ENCODE data around the gene FGD5.
"Not testable (repeated sequence)": the region's sequence is repeated elsewhere in the genome, so short reads cannot be mapped to it uniquely, and the experiment has no call there.

FGD5 gene

DNA sequence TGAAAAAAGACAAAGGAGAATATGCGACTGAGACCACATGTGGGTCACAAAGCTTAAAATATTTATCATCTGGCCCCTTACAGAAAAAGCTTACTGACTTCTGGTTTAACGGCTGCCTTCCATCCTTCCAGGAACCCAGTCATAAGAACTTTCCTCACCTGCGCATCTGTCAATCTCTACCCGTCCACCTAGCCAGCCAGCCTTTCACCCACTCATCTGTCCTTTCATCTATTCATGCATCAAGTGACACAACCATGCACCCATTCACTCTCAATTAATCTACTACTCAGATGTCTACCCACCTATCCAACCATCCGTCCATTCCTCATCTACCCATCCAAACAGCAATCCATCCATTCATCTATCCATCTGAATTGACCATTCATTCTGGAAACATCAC is 64.5 kb downstream of the FGD5 start:
- DNase-seq, result no peak

DNA sequence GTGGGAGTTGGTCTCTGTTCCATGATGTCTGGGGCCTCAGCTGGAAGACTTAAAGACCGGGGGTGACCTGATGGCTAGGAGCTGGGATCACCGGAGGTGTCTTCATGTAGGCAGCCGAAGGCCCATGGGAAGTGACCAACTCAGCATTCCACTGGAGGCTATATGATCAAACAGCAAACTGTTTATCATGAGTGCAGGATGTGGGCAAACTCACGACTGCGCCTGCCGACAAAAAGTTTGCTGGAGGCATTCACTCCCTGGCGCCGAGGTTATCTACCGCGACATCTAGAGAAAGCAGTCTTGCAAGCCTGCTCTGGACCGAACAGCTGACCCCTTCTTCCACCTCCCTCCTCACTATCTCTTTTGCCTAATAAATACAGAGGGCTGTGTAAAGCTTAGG is 65.9 kb downstream of the FGD5 start:
- no peak for DNase-seq

DNA sequence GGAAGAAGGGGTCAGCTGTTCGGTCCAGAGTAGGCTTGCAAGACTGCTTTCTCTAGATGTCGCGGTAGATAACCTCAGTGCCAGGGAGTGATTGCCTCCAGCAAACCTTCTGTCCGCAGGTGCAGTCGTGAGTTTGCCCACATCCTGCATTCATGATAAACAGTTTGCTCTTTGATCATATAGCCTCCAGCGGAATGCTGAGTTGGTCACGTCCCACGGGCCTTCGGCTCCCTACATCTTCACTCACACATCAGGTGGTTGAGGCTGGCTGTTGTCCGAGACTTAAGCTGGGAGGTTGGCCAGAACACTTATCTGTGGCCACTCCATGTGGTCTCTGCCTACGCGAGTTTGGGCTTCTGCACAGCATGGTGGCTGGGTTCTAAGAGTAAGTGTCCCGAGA is 66.5 kb downstream of the FGD5 start:
- no peak for DNase-seq

DNA sequence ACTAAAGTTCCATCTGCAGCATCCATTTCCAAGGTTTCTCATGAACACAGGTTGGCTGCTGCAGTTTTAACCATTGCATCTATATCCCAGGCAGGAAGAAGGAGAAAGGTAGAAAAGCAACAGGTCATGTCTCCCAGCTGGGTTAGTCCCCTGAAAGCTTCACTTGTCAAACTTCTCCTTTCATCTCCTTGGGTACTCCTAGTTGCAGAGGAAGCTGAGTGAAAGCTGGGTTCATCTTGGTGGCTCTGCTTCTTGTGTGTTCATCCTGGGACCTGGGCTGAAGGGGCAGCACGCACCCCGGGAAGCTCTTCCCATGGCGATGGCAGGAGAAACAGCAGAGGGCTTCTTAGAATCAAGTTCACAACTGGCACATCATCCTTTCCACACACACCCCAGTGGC is 67.3 kb downstream of the FGD5 start:
- no peak for DNase-seq

DNA sequence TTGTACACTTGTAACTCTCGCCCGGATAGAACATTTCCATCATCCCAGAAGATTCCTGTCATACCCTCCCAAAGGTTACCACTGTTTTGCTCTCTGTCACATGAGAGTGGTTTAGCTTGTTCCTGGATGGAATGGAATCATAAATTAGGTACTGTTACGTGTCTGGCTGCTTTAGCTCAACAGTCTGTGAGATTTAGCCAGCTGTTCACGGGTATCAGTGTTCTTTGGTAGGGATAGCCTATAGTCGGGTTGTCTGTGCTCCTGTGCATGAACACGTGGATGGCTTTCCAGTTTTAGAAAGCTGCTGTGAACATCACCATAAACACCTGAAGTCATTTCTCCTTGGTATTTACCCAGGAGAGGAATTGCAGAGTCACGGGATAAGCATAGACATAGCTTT is 70.4 kb downstream of the FGD5 start:
- no peak for DNase-seq

DNA sequence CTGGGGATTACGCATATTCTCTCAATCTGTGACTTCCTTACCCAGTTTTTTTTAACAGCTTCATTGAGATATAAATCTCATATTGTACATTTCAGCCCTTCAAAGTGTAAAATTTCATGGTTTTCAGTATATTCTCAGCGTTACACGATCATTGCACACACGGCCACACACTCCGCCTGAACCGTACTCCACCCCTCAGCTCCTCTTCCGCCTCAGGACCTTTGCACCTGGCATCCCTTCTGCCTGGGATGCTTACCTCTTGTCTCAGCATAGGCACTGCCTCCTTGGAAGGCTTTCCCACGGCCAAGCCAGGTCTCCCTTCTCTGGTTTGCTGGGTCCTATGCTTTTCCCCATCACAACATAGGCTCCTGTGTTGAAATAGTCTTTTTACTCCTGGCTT is 71.2 kb downstream of the FGD5 start:
- DNase-seq, result no peak

DNA sequence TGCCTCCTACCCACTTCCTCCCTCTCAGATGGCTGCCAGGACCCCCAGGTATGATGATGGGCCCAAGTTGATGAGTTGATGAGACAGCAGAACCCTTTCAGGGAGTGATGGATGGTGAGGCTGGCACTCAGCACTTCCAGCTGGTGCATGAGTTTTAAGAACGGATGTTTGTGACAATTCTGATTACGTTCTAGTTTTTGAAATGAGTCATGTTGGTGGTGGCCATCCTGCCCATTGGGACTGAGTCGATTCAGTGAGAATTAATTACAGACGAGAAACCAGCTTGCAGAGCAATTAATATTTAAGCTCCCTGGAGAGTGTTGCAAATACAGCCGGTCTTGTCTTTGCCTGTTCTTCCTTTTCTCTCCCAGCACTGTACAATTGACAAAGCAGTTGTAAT is 71.7 kb downstream of the FGD5 start:
- DNase-seq, result no peak

DNA sequence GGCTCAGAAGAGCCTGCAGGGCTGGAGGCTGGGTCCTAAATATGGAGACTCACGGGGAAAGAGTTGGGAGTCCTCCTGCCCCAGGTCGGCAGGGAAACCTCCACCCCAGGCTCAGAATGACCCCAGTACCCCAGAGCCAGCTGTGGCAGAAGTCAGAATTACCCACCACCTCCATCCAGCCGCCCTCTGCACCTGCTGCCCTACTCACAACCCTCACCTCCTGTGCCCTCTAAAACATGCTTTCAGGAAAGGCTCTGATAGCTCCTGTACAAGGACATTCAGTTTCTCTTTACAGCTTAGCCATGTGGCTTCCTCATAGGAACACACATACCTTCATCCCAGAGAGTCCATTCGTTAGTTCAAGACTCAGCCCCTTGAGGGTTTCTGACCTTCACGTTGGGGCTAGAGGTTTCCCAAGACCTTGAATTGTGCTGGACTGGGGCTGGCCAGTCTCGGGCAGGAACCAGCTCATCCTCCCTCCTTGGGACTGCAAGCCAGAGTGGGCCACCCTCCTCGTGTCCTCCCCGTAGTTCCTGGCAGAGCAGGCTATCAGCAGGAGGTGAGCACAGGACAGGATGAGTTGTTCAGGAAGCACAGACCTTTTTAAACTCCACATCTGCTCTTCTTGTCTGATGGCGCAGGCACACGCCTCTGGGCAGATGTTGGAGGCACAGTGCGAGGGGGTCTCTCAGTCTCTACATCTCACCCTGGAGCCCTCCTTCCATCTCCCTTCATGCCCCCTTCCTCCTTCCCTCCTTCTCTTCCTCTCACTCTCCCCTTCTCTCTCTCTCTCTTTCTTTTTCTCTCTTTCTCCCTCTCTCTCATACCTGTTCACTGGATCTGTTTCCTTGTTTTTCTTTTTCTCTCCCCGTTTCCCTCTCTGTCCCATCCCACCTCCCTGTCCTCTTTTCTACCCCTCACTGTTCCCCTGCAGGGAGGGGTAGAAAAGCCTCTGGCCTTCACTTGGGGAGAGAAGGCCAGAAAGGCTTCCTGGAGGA is 72.7 kb downstream of the FGD5 start:
- DNase-seq, result no peak

DNA sequence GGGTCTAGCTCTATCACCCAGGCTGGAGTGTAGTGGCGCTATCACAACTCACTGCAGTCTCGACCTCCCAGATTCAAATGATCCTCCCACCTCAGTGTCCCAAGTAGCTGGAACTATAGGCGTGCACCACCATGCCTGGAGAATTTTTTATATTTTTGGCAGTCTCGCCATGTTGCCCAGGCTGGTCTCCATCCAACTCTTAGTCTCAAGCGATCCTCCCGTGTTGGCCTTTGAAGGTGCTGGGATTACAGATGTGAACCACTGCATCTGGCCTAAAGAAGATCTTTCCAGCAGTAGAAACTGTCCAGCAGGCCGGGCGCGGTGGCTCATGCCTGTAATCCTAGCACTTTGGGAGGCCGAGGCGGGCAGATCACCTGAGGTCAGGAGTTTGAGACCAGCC is 73.5 kb downstream of the FGD5 start:
- no peak for DNase-seq

DNA sequence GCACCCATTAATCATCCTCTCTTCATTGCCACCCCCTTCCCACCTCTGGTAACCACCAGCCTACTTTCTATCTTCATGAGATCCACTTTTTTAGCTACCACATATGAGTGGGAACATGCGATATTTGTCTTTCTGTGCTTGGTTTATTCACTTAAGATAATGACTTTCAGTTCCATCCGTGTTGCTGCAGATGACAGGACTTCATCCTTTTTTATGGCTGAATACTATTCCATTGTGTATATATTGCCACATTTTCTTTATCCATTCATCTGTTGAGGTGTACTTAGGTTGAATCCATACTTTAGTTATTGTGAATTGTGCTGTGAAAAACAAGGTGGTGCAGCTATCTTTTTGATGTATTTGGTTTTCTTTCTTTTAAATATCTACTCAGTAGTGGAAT is 75.3 kb downstream of the FGD5 start:
- DNase-seq, result no peak

DNA sequence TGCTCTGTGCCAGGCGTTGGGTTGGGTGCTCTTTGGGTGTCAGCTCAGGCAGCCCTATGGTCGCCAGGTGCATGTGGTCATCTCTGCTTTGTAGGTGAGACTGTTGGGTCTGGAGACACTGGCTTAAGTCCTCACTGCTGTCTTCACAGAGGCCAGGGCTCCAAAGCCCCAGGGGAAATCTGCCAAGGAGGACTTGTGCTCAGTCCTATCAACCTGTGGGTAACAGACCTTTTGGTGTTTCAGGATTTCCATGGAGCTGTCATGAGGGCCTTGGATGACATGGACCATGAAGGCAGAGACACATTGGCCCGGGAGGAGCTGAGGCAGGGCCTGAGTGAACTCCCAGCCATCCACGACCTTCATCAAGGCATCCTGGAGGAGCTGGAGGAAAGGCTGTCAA is 78.5 kb downstream of the FGD5 start:
- no peak for DNase-seq

DNA sequence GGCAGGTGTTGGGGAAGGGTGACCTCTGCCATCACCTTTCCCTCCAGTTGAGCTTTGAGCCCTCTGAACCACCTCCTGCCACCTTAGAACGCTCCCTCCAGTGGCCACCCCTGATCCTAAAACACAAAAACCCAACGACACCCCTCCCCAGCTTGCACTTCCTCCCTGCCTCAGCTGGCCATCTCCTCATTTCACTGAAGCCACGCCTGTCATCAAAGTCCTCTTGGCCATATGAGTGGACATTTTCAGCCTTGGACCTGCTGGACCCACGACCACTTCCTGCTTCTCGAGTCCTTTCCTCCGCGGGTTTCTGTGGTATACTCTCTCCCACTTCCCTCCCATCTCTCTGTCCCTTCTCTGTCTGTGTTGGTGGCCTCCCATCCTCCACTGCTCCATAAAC is 80.2 kb downstream of the FGD5 start:
- no peak for DNase-seq

DNA sequence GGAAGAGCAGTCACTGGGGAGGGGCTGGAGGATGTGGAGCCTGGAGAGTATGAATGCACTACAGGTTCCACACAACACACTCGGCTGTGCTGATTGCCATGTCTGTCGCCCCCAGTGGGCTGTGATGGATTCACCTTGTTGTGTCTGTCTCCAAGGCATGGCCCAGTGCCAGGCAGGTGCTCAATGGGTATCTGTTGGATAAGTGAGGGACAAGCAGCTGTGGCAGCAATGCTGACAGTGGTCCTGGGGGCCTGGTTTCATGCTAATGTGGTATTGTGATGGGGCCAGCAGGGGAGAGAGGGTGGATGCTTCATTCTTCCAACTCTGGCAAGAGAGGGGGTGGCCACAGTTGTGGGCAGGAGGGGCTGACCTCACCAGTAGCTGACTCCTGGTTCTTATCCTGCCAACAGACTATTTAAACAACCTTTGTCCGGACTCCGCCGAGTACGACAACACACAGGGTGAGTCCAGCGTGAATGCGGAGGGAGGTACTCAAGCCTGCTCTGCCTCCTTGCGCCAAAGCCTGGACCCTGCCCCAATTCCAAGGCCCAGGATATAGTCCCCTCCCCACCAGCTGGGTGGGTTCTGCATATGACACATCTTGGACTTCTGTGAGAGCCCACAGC is 81.3 kb downstream of the FGD5 start:
- no peak for DNase-seq

DNA sequence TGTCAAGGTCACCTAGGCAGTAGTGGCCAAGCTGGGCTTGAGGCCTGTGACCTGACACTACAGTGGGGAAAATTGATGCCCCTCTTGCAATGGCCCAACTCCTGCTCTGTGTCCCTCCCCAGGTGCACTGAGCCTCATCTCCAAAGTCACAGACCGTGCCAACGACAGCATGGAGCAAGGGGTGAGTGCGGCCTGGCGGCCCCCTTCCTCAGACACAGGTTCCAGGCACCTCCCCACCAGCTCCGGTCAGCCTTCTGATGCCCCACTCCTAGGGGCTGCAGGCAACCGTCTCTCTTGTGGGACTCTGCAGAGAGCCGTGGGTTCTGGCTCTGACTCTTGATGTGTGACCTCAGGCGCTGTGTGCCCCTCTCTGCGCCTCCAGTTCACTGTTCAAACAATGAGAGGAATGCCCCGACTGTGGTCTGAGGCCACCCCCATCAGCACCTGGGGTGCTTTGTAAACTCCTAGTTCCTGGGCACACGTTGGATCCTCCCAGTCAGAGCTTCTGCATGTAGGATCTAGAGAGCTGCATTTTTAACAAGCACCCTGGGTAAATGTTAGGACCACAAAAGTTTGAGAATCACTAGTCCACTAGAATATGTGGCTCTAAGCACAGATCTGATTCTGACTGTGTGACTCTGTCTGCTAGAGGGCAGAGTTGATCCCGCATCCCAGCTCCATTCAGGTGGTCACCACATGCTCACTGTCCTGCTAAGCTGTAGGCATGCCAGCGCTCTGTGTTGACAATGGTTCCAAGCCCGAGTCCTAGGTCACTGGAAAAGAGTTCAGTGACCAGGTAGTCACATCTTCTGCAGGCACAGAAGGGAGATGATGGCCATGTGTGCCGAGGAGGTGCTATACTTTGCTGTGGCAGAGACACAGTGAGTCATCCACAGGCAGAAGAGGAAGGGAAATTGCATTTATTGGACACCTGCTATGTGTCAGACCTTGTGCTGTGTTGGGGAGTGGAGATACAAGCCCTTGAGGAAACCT is 82.4 kb downstream of the FGD5 start:
- DNase-seq, result no peak

DNA sequence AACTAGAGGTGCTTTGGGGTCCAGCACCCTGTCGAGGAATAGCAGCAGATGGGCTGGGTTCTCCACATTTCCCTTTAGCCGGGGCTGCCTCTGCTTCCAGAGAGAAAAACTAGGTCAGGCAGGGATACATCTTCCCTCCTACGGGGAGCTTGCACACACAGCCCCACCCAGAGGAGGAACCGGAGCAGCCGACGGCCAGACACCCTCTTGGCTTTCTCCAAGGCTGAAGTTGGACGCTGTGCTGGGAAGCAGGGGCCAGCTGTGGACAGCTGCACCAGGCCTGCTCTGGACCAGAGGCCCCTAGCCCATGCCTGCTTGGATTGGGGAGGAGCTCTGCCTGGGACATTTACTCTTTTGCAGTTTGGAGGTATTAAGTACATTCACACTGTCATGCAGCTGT is 84.0 kb downstream of the FGD5 start:
- peak; percentile 29 for DNase-seq

DNA sequence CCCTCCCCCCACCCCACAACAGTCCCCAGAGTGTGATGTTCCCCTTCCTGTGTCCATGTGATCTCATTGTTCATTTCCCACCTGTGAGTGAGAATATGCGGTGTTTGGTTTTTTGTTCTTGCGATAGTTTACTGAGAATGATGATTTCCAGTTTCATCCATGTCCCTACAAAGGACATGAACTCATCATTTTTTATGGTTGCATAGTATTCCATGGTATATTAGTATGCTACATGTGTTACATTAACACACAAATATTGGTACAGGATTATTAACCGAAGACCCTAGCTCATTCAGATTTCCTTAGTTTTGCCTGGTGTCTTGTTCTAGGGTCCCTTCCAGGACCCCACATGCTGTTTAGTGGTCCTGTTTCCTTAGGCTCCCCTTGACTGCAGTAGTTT is 84.7 kb downstream of the FGD5 start:
- DNase-seq, result not testable (repeated sequence)

DNA sequence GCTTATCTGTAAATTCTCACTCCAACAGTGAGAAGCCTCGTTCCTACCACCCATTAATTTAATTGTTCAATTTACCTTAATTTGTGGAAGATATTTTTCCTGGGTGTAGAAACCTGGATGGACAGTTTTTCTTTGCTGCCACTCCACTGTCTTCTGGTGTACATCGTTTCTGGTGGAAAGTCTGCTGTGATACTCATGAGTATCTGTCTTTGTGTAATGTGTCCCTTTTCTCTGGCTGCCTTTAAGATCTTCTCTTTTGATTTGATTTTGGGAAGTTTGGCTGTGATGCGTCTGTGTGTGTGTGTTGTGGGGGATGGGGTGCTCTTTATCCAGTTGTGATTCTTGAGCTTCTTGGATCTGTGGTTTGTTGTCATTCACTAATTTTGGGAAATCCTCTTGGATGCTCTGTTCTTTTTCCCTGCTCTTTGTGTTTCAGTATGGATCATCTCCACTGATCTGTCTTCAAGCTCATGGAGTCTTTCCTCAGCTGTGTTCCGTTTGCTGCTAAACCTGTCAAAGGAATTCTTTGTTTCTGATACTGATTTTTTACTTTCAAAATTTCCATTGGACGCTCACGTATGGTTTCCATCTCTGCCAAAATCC is 86.4 kb downstream of the FGD5 start:
- DNase-seq, result no peak

DNA sequence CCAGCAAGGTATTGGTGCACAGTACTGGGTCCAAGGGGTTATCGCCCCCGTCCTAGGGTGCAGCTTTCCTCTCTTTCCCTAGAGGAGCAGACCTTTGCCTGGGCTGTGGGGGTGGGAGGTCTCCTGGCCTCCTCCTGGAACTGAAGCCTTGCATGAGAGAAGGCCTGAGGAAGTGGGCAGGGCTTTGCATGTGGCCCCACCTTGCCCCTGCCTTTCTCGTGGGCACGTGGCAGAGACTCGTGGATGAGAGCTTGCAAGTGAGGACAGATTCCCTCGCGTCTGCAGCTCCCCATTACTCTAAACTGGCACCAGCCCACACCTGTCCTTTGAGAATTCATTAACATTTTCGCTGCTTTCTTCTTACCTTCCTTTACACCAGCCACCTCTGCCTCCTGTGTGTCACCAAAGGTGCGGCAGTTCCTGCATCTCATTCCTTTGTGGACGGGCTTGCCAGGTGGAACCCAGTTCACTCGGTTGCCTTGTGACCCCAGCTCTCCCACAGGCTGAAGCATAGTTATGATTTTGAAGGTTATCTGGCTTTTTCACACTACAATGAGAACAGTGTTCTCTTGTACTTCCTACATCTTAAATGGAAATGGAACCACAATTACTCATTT is 87.7 kb downstream of the FGD5 start:
- DNase-seq, result no peak

DNA sequence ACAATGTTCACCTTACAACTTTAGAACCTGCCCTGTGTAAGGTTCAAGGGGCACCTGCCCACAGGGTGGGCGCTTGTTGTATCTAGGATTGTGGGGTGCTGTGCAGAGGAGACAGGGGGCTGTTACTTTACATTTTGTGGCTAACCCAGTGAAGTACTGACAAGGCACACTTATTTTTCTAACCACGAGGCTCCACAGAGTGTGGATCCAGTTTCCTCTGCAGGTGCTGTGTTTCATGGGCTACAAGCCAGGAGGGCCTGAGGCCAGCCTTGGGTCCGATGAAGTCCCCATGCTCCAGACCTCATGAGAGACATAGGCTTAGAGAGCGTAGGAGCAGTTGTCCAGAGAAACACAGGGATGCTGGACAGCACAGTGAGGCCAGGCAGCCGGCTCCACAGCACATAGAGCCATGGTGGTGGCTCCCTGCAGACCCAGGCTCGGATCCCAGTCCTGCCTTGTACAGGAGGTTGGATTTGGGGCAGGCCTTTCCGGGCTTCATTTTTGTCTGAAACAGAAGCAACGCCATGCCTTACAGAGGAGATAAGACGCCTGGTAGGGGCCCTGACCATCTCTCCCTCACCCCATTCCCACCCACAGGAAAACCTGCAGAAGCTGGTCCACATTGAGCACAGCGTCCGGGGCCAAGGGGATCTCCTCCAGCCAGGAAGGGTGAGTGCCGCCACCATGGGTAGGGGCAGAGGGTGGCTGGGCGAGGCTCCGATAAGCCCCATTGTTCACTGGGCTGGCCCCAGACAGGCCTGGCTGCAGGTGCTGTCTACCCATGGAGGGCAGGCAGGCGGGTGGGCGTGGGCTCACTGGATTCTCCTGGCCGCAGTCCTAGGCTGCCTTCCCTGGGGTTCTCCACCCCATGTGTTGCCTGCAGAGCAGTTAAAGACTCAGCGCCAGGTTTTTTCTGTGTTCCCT is 88.5 kb downstream of the FGD5 start:
- no peak for DNase-seq

DNA sequence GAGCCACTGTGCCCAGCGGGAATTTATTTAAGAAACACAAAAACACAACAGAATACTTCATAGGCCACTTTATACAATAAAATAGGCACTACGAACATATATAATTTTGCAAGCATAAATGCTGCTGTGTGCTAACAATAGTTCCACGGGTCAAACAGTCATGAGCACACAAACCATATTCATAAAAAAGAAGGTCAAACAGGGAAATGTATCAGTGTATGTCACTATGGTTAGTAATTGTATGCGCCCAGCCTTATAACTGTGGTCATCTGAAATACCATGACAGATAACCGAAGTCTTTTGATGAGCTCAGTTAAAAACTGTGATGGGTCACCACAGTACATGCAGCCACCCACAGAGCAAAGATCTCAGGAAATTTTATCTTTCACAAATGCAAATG is 90.5 kb downstream of the FGD5 start:
- no peak for DNase-seq

DNA sequence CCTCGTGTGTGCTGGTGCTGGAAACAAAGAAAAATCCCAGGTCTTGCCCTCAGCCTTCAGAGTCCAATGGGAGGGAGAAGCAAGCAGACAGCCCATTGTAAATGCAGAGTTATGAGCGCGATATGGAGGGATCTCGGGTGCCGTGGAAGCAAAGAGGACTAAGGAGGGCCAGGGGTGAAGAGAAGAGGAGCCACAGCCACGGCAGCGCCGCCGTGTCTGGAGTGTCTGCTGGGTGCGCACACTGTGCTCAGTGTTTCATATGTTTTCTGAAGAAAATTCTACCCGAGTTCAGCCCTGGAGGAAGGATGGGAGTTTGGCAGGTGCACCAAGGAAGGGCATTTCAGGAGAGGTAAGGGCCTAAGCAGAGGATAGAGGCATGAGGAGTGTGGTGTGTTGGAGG is 92.9 kb downstream of the FGD5 start:
- no peak for DNase-seq

Data from eye (tissue), 1 donor.